ENCODE results near the gene CAPN5.
A peak's percentile ranks its signal among the peaks of the same experiment; 100 is the strongest.

CAPN5 gene

DNA sequence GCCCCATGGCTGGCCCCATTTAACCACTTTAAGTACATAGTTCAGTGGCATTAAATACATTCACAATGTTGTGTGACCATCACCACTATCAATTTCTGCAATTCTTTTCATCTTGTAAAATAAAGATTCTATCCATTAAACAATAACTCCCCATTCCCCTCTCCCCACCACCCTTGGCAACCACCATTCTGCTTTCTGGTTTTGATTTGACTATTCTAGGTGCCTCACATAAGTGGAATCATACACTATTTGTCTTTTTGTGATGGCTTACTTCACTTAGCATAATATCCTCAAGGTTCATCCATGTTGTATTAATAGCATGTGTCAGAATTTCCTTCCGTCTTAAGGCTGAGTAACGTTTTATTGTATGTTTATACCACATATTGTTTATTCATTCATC, 68.3 kb downstream of the CAPN5 start:
- Histone ChIP-seq H3K9me3 (ENCODE audit: control insufficient read depth, low read length) (peaks cover 6% of the 10 kb centered on the region), H3K4me3 (ENCODE audit: low read length) (no peak overlapping the region), H3K4me1 (ENCODE audit: control insufficient read depth, insufficient read depth, low read length) (peaks cover 12% of the 10 kb centered on the region), H3K36me3 (ENCODE audit: control insufficient read depth, insufficient read depth, low read length, severe bottlenecking) (no peaks in the 10 kb centered on the region), H3K27me3 (replicated peaks; ENCODE audit: control insufficient read depth, insufficient read depth, low read length) (peaks cover 5% of the 10 kb centered on the region), H3K9ac (ENCODE audit: low read length) (no peak overlapping the region)
- no peak for DNase-seq (ENCODE audit: low read depth)

DNA sequence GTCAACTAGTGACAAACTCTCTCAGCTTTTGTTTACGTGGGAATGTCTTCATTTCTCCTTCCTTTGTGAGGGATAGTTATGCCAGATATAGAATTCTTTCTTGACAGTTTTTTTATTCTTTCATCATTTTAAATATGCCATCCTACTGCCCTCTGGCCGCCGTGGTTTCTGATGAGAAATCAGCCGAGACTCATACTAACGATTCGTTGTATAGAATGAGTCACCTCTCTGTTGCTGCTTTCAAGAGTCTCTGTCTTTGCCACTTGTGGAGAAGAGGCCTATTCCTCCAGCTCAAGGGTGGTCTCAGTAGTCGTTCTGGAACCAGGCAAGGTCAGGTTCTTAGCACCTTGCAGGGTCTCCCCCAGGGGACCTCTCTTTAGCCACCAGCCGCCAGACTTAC, 69.3 kb downstream of the CAPN5 start:
- Histone ChIP-seq H3K9ac (ENCODE audit: low read length) (no peak overlapping the region), H3K36me3 (ENCODE audit: control insufficient read depth, insufficient read depth, low read length, severe bottlenecking) (no peaks in the 10 kb centered on the region)
- peak; percentile 61 for DNase-seq (ENCODE audit: low read depth)

GRCh38 chr11:77136784-77137420, 70.1 kb downstream of the CAPN5 start:
- H3K36me3 ChIP-seq (ENCODE audit: control insufficient read depth, insufficient read depth, low read length, severe bottlenecking), result no peaks in the 10 kb centered on the region
- H3K9me3 ChIP-seq (ENCODE audit: control insufficient read depth, low read length), result peaks cover 6% of the 10 kb centered on the region
- no peak overlapping the region for H3K4me3 ChIP-seq (ENCODE audit: low read length)
- no peaks in the 10 kb centered on the region for H3K4me1 ChIP-seq (ENCODE audit: control insufficient read depth, insufficient read depth, low read length)
- DNase-seq (ENCODE audit: low read depth), result no peak
- no peak overlapping the region for H3K9ac ChIP-seq (ENCODE audit: low read length)
- H3K27me3 ChIP-seq (replicated peaks; ENCODE audit: control insufficient read depth, insufficient read depth, low read length), result peaks cover 5% of the 10 kb centered on the region

More for the DNA sequence above, 69.3 kb downstream of the CAPN5 start:
- H3K27me3 ChIP-seq (replicated peaks; ENCODE audit: control insufficient read depth, insufficient read depth, low read length), result peaks cover 5% of the 10 kb centered on the region
- no peak overlapping the region for H3K4me3 ChIP-seq (ENCODE audit: low read length)
- peaks cover 6% of the 10 kb centered on the region for H3K9me3 ChIP-seq (ENCODE audit: control insufficient read depth, low read length)
- H3K4me1 ChIP-seq (ENCODE audit: control insufficient read depth, insufficient read depth, low read length), result peaks cover 4% of the 10 kb centered on the region

DNA sequence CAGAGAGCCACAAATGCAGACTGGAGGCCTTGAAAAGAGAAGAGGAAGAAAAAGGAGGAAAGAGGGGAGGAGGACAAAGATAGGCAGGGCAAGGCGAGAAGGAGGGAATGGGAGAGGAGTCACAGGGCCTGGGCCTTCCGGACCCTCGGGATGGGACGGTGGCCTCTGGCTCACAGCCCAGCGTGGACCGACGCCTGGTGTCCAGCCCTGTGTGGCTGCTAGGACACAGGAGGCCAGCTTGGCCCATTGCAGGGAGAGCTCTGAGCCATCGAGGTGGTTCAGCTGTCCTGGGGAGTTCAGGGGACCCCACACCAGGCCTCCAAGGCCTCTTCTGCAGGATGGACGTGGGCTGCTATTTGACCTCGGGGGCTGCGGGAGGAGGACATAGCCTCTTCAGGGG, 70.7 kb downstream of the CAPN5 start:
- Histone ChIP-seq H3K4me3 (ENCODE audit: low read length) (no peak overlapping the region), H3K27me3 (replicated peaks; ENCODE audit: control insufficient read depth, insufficient read depth, low read length) (peaks cover 5% of the 10 kb centered on the region), H3K4me1 (ENCODE audit: control insufficient read depth, insufficient read depth, low read length) (no peaks in the 10 kb centered on the region), H3K9me3 (ENCODE audit: control insufficient read depth, low read length) (peaks cover 6% of the 10 kb centered on the region), H3K9ac (ENCODE audit: low read length) (no peak overlapping the region), H3K36me3 (ENCODE audit: control insufficient read depth, insufficient read depth, low read length, severe bottlenecking) (no peaks in the 10 kb centered on the region)
- no peak for DNase-seq (ENCODE audit: low read depth)

- Histone ChIP-seq H3K9me3 (ENCODE audit: control insufficient read depth, low read length) (peaks cover 5% of the 10 kb centered on the region), H3K4me3 (ENCODE audit: low read length) (no peak overlapping the region), H3K9ac (ENCODE audit: low read length) (no peak overlapping the region), H3K27me3 (replicated peaks; ENCODE audit: control insufficient read depth, insufficient read depth, low read length) (peaks cover 5% of the 10 kb centered on the region), H3K4me1 (ENCODE audit: control insufficient read depth, insufficient read depth, low read length) (no peaks in the 10 kb centered on the region), H3K36me3 (ENCODE audit: control insufficient read depth, insufficient read depth, low read length, severe bottlenecking) (no peaks in the 10 kb centered on the region)
- DNase-seq (ENCODE audit: low read depth), result no peak
Observed at GRCh38 chr11:77138106-77138649, 71.4 kb downstream of the CAPN5 start.

DNA sequence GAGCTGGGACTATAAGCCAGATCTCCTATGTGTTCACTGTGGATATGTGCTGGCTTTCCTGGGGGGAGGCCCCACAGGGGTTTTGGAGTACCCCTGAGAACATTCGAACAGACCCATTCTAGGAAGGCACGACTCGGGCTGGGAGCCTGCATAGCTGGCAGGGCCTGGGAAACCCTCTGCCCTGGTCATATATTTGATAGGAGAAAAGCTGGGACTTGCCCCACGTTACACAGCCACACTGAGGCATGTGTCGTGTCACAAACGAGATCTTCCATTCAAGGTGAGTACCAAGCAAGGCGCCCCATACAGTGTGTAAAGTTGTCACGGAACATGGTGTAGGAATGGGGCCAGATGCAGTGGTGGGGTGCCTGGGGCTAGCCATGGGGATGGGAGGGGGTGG, 72.4 kb downstream of the CAPN5 start:
- Histone ChIP-seq H3K4me1 (ENCODE audit: control insufficient read depth, insufficient read depth, low read length) (no peaks in the 10 kb centered on the region), H3K4me3 (ENCODE audit: low read length) (no peak overlapping the region), H3K9me3 (ENCODE audit: control insufficient read depth, low read length) (no peaks in the 10 kb centered on the region), H3K27me3 (replicated peaks; ENCODE audit: control insufficient read depth, insufficient read depth, low read length) (peaks cover 5% of the 10 kb centered on the region), H3K9ac (ENCODE audit: low read length) (no peak overlapping the region), H3K36me3 (ENCODE audit: control insufficient read depth, insufficient read depth, low read length, severe bottlenecking) (no peaks in the 10 kb centered on the region)
- no peak for DNase-seq (ENCODE audit: low read depth)

- Histone ChIP-seq H3K9me3 (ENCODE audit: control insufficient read depth, low read length) (no peaks in the 10 kb centered on the region), H3K4me3 (ENCODE audit: low read length) (no peak overlapping the region), H3K36me3 (ENCODE audit: control insufficient read depth, insufficient read depth, low read length, severe bottlenecking) (no peaks in the 10 kb centered on the region), H3K4me1 (ENCODE audit: control insufficient read depth, insufficient read depth, low read length) (no peaks in the 10 kb centered on the region), H3K27me3 (replicated peaks; ENCODE audit: control insufficient read depth, insufficient read depth, low read length) (peaks cover 5% of the 10 kb centered on the region), H3K9ac (ENCODE audit: low read length) (no peak overlapping the region)
- DNase-seq (ENCODE audit: low read depth), result peak; percentile 25
Observed at GRCh38 chr11:77140231-77140851, 73.6 kb downstream of the CAPN5 start.

GRCh38 chr11:77141034-77141433, 74.3 kb downstream of the CAPN5 start:
- DNase-seq (ENCODE audit: low read depth), result peak; percentile 31
- Histone ChIP-seq H3K4me1 (ENCODE audit: control insufficient read depth, insufficient read depth, low read length) (no peaks in the 10 kb centered on the region), H3K36me3 (ENCODE audit: control insufficient read depth, insufficient read depth, low read length, severe bottlenecking) (no peaks in the 10 kb centered on the region), H3K9me3 (ENCODE audit: control insufficient read depth, low read length) (no peaks in the 10 kb centered on the region), H3K9ac (ENCODE audit: low read length) (no peak overlapping the region), H3K27me3 (replicated peaks; ENCODE audit: control insufficient read depth, insufficient read depth, low read length) (peaks cover 6% of the 10 kb centered on the region), H3K4me3 (ENCODE audit: low read length) (no peak overlapping the region)

- Histone ChIP-seq H3K36me3 (ENCODE audit: control insufficient read depth, insufficient read depth, low read length, severe bottlenecking) (no peaks in the 10 kb centered on the region), H3K9ac (ENCODE audit: low read length) (no peak overlapping the region), H3K27me3 (replicated peaks; ENCODE audit: control insufficient read depth, insufficient read depth, low read length) (peaks cover 10% of the 10 kb centered on the region), H3K4me3 (ENCODE audit: low read length) (no peak overlapping the region), H3K9me3 (ENCODE audit: control insufficient read depth, low read length) (no peaks in the 10 kb centered on the region), H3K4me1 (ENCODE audit: control insufficient read depth, insufficient read depth, low read length) (no peaks in the 10 kb centered on the region)
- no peak for DNase-seq (ENCODE audit: low read depth)
Observed at GRCh38 chr11:77141475-77141874, 74.7 kb downstream of the CAPN5 start.

DNA sequence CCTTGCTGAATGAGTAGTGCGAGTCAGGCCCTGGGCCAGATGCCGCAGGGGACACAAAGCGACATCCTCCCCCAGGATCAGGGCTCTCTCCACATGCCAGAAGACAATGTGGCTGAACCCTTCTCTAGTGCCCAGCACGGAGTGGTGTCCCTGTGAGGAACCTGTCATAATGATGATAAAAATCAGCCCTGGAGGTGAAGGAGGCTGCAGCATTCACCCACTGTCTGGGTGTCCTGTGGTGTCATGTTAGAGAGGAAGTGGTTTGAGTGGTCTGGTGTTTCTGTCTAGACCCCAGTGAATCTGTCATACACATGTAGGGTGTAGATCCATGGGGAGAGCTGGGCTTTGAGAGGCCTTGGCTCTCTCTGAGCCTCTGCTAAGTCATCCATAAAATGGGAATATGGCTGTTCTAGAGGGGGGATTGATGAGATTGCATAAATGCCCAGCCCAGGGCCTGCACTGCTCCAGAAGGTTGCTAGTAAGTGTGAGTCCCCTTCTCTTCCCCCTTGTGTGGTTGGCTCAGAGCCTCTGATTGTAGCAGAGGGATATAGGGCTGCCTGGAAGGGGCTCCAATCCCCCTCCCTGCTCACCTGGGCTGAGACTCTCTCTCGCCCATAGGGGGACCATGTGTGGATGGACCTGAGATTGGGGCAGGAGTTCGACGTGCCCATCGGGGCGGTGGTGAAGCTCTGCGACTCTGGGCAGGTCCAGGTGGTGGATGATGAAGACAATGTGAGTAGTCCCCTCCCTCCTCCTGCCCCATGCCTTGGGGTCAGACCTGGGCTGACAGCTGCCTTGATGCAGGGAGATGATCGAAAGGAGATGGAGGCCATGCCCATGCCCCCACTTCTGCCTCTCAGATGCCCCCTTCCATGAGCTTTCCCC, 75.6 kb downstream of the CAPN5 start:
- Histone ChIP-seq H3K4me1 (ENCODE audit: control insufficient read depth, insufficient read depth, low read length) (no peaks in the 10 kb centered on the region), H3K4me3 (ENCODE audit: low read length) (no peak overlapping the region), H3K9me3 (ENCODE audit: control insufficient read depth, low read length) (no peaks in the 10 kb centered on the region), H3K27me3 (replicated peaks; ENCODE audit: control insufficient read depth, insufficient read depth, low read length) (peaks cover 11% of the 10 kb centered on the region), H3K9ac (ENCODE audit: low read length) (no peak overlapping the region), H3K36me3 (ENCODE audit: control insufficient read depth, insufficient read depth, low read length, severe bottlenecking) (no peaks in the 10 kb centered on the region)
- no peak for DNase-seq (ENCODE audit: low read depth)

DNA sequence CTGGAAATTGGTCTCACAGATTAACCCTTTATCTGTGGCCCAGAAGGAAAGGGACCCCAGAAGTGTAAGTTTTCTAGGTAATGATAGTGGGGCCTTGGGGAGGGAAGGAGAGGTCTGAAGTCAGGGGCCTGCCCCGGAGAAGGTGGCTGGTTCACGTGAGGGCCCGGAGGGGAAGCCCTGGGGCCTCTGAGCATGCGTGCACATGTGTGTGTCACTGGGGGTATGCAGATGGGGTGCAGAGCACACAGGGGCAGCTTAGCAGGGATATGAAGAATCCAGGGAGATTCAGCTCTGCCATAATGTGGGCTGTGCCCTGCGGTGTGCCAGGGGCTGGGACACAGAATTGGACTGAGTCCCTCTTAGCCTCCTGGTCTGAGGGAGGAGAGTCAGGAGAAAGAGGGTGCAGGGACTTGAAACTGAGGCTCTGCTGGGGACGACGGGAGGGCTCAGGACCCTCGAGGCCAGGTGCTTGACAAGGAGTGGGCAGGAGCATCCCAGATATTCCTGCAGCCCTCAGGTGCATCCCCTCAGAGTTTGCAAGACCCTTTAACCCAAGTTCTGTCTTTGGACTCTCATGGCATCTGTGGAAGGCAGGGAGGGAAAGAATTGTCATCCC, 76.7 kb downstream of the CAPN5 start:
- DNase-seq (ENCODE audit: low read depth), result no peak
- Histone ChIP-seq H3K9ac (ENCODE audit: low read length) (no peak overlapping the region), H3K4me3 (ENCODE audit: low read length) (no peak overlapping the region), H3K9me3 (ENCODE audit: control insufficient read depth, low read length) (no peaks in the 10 kb centered on the region), H3K27me3 (replicated peaks; ENCODE audit: control insufficient read depth, insufficient read depth, low read length) (peaks cover 8% of the 10 kb centered on the region), H3K4me1 (ENCODE audit: control insufficient read depth, insufficient read depth, low read length) (no peaks in the 10 kb centered on the region), H3K36me3 (ENCODE audit: control insufficient read depth, insufficient read depth, low read length, severe bottlenecking) (no peaks in the 10 kb centered on the region)

All from adipocyte (in vitro differentiated cells).